ENCODE measurements around the gene GNG2.

GNG2 gene

DNA sequence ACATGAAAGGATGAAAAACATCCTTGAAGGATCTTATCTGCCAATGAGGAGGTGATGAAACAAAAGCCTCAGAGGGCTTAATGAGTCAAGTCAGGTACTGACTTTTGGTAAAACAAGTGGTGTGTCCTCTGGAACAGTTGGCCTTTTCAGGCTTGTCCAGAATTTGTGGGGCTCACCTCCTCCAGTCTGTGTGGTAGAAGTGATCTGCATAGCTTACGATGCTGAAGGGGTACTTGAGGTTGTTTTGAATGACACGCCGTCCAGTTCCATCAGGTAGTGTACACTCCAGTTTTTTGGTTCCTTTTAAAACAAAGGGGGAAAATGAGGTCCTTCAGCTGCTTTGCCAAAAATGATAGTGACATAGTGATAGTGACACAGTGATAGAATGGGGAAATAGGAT, 145.9 kb downstream of the GNG2 start:
- no peak overlapping the region for H3K4me3 ChIP-seq (ENCODE audit: low read length)
- no peak for DNase-seq (ENCODE audit: low read depth, low spot score)

DNA sequence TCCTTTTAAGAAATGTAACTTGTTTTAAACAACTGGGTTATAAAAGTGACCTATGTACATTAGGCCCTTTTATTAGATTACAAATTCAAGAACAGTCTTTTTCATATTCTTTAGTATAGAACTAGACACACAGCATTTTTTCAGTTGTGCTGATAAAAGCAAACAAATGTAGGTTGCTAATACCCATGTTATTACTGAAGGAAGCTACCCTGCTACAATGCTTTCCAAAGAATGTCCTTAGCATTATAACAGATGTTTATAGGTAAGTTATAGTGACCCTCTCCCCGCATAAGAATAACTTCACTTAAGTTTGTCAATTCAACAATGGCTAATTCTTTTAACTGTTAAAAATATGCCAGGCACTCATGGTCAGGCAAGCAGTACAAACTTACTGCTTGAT, 146.8 kb downstream of the GNG2 start:
- H3K4me3 ChIP-seq (ENCODE audit: low read length) = no peak overlapping the region
- DNase-seq (ENCODE audit: low read depth, low spot score) = no peak

DNA sequence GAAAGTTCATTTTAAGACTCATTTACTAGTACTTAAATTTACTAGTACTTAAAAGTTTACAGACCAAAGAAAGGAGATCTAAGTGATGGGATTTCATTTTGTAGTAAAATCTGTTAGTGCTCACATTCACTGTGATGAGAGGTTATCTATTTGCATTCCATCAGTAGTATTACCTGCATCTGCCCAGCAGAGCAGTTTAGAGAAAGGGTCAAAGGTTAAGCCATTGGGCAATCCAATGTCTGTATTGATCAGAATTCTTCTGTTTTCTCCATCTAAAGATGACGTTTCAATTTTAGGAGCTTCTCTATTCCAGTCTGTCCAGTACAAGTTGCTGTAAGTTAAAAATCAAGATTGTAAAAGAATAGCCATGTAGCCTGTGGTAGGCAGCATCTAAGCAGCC, 147.2 kb downstream of the GNG2 start:
- no peak for DNase-seq (ENCODE audit: low read depth, low spot score)
- no peak overlapping the region for H3K4me3 ChIP-seq (ENCODE audit: low read length)

DNA sequence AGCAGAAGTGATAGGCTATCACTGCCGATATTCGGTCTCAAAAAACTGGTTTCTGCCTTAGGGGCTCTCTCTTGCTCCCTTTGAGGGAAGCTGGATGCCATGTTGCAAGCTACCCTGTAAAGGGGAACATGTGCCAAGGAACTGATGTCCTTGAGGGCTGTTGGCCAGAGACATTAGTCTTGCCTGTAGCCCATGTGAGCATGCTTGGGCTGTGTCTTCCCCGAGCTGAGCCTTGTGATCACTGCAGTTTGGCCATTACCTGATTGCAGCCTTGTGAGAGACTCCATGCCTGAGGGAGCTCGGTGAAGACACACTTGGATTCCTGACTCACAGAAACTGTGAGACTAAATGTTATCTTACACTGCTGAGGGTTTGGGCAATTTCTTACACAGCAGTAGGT, 147.7 kb downstream of the GNG2 start:
- no peak overlapping the region for H3K4me3 ChIP-seq (ENCODE audit: low read length)
- no peak for DNase-seq (ENCODE audit: low read depth, low spot score)

DNA sequence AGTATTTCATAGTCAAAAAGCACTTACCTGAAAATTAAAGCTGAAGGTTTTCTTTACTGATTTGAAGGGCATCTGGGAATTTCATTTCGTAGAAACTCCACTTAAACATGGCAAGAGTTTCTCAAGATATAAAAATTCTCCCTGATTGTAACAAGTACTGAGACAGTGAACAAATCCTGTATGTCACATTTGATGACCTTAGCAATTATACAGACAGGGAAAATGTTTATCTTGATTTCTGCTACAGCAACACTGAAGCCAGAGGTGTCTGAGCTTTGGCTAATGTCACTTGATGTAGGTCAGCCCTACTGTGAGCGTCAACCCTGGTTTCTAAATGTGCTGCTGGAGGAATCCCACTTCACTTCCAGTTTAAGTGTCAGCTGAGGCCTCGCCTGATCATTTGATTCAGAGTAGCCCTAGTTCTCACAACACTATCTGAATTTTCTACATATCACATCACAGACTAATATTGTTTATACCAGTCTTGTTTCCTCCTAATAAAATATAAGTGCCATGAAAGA, 149.8 kb downstream of the GNG2 start:
- H3K4me3 ChIP-seq (ENCODE audit: low read length) = no peak overlapping the region
- DNase-seq (ENCODE audit: low read depth, low spot score) = no peak

DNA sequence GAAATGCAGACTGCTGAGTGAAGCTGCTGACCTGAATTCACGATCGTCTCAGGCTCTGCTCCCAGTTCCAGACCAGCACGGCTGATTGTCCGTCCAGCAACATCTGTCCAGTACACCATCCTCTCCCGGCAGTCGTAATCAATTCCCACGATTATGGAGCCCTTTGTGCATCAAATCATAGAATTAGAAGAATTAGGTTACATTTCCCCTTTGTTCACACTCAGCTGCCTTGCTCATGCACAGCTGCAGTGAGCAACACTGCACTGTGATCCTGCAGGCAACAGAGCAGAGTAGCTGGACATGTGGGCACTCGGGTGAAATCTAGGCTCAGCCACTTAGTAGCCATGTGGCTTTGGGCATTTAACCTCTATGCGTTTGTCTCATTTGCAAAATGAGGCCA, 151.1 kb downstream of the GNG2 start:
- H3K4me3 ChIP-seq (ENCODE audit: low read length) = no peak overlapping the region
- no peak for DNase-seq (ENCODE audit: low read depth, low spot score)

DNA sequence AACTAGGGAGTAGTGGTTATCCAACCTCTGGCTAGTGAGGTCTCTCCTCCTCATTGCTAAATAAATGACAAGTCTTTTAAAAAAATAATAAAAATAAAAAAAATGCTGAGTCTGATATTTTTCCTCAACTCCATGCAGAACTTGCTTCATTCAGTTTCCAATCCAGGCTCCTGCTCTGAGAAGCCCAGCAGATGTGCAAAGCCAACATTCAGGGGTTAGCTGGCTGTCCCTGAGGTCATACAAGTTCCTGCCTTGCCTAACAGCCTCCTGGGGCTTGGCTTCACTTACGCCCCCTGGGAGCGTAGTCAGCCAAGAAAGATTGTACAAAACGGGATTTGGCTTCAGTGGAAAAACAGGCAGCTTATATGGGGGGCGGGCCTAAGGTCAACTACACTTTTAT, 152.2 kb downstream of the GNG2 start:
- no peak overlapping the region for H3K4me3 ChIP-seq (ENCODE audit: low read length)
- no peak for DNase-seq (ENCODE audit: low read depth, low spot score)

DNA sequence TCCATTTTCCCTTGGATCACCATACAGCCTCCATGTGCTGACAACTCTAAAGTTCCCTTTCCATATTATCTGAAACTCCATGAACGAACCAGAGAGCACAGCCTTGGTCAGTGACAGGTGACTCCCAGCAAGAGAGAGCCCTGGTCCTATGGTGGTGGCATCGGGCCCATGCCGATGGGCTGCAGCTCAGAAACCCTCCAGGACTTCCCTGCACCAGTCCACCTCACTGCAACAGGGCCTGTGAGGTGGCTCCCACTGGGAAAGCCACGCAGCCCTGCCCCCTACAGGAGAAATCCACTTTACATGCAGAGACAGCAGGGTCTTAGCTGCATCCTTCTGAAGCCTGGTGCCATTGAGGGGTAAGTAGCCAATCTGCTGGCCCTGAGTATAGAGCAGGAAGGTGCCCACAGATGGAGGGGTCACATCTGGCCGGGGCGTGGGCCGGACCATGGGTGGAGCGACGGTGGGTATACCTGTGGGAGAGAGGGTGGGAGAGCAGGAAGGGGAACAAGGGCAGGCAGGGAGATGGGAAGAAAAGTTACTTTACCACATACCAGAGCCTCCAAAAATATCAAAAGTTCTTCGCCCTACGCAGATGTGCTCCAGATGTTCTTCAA, 153.7 kb downstream of the GNG2 start:
- H3K4me3 ChIP-seq (ENCODE audit: low read length) = no peak overlapping the region
- no peak for DNase-seq (ENCODE audit: low read depth, low spot score)

DNA sequence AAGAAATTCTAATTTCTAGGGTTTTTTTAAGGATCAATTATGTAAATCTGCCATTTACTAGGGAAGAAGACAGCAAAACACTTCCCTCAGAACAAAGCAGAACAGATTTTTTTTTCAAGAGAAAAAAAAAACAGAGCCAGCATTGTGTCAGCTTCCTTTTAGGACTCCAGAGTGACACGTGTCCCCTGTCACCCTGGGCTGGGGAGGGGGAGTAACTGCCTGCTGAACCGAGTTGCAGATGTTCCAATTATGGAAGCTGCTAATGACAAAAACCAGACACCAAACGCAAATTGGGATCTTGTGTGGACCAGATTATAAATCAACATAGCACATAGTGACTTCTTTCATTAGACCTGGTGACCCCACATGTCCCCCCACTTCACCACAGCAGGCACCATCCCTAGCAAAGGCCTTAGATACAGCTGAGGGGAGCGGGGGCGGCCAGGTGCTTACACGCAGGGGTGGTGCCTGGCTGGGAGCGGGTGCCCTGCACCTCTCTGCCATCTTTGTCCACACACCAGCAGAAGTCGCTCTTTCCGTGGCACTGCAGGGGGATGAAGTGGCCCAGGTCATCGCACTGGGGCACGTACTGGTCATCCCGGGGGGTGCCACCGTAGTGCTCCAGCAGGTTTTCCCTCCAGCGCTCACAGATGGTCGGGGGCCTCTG, 154.3 kb downstream of the GNG2 start:
- no peak for DNase-seq (ENCODE audit: low read depth, low spot score)
- H3K4me3 ChIP-seq (ENCODE audit: low read length) = no peak overlapping the region

DNA sequence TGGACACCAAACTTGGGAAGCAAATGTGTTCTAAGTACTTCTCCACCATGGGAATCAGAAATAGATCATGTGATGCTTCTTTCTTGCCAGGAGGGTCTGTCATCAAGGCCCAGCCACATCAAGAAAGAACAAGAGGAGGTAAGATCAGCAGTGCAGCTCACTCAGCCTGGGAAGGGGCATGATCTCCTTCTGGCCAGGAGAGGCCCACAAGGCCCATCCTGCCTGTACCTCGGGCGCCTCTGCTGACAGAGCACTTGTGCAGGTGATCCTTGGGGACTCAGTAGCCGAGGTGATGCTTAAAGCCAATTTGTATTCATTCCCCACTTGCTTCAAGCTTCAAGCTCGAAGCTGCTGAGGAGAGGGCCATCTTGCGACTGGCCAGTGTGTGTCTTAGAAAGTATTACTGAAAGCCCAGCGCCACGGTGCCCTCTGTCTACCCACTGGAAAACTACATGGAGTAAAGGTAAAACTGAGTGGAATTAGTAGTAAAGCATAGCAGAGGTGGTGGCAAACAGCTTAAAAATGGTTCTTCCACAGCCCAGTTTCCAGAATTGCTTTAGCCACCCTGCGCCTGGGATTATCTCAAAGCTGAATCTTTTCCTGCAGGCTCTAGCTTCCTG, 155.1 kb downstream of the GNG2 start:
- no peak overlapping the region for H3K4me3 ChIP-seq (ENCODE audit: low read length)
- DNase-seq (ENCODE audit: low read depth, low spot score) = no peak

DNA sequence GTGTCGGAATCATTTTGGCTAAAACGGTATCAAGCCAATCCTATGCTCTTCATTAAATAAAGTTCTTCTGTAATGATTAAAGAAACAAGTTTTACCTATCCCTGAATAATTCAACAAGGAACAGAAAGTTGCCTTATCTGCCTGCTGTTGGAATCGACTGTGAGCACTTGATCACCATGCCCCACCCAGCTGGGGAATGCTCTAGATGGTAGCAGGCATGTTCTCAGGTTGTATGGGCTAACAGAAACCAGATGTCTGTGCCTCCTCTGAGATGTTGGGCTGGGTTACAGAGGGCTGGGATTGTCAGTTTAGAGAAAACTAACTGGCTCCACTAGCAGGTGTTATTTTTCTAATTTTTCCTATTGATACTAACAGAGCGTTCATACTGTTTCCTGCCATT, 157.8 kb downstream of the GNG2 start:
- no peak overlapping the region for H3K4me3 ChIP-seq (ENCODE audit: low read length)
- DNase-seq (ENCODE audit: low read depth, low spot score) = no peak

DNA sequence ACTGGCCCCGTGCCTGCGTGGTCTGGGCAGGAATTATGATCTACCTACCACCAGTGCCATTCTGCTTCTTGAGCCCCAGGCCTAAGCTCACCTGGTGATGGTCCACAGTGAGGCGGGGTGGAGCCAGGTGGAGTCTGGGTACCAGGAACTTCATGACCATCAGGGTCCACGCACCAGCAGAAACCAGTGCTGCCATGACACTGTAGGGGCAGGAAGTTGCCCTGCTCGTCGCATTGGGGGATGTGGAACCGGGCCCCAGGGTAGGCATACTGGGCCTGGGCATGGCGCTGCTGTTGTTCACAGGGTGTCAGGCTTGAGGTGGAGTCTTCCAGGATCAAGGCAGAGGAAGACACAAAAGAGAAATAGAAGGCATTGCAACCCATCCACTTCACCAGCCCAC, 158.6 kb downstream of the GNG2 start:
- DNase-seq (ENCODE audit: low read depth, low spot score) = no peak
- no peak overlapping the region for H3K4me3 ChIP-seq (ENCODE audit: low read length)
